GM12875 (cell line): ENCODE measurements around the gene CHRNB1.

ENCODE experiments used
- H3K4me3 ChIP-seq: one replicate; pipeline ENCODE4 v1.5.1; 2011; ENCODE audit warnings: low read depth, low read length, control low read depth
- CTCF ChIP-seq: IDR thresholded peaks from 2 replicates; pipeline ENCODE4 v1.5.1; 2011; ENCODE audit warnings: low read depth, mild to moderate bottlenecking, control low read depth, inconsistent platforms, low read length, moderate library complexity, borderline replicate concordance; ENCODE audit not compliant: insufficient read depth

Gene CHRNB1

DNA sequence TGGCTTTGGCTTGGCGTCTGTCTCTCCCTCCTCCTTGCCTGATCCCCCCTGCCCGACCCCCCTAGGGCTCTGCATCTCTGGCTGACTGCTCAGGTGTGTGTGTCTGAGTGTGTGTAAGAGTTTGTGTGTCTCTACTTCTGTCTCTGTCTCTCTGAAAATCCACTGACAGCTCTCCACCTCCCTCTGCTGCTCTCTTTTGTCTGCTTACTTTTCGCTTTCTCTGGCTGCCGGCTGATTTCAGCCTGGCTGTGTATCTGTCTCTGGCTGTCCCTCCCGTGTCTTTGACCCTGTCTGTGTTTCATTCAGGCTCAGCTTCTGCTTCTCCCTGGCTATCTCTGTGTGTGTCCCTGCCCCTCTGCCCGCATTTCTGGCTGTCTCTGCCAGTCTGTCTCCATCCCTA is 28.5 kb upstream of the CHRNB1 start:
- H3K4me3 ChIP-seq = no peak overlapping the region
- TF ChIP-seq CTCF = 0 out of 2 replicates have a peak, but pooled peaks have one; percentile 18

DNA sequence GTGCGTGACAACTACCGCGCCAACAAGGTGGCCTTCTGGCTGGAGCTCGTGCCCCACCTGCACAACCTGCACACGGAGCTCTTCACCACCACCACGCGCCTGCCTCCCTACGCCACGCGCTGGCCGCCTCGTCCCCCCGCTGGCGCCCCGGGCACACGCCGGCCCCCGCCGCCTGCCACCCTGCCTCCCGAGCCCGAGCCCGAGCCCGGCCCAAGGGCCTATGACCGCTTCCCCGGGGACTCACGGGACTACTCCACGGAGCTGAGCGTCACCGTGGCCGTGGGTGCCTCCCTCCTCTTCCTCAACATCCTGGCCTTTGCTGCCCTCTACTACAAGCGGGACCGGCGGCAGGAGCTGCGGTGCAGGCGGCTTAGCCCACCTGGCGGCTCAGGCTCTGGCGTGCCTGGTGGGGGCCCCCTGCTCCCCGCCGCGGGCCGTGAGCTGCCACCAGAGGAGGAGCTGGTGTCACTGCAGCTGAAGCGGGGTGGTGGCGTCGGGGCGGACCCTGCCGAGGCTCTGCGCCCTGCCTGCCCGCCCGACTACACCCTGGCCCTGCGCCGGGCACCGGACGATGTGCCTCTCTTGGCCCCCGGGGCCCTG is 27.7 kb upstream of the CHRNB1 start:
- TF ChIP-seq CTCF = no peak
- H3K4me3 ChIP-seq = no peak overlapping the region

- H3K4me3 ChIP-seq = no peak overlapping the region
- no peak for TF ChIP-seq CTCF
Observed at GRCh38 chr17:7418472-7419152, 26.2 kb upstream of the CHRNB1 start.

- TF ChIP-seq CTCF = no peak
- H3K4me3 ChIP-seq = no peak within 1 kb of the TSS
Observed at GRCh38 chr17:7419819-7420610, 24.8 kb upstream of the CHRNB1 start, which contains the start of gene SPEM1. Gene SPEM1 (plus strand): TSS chr17:7420324. CDS start chr17:7420385, 61 bp downstream.

DNA sequence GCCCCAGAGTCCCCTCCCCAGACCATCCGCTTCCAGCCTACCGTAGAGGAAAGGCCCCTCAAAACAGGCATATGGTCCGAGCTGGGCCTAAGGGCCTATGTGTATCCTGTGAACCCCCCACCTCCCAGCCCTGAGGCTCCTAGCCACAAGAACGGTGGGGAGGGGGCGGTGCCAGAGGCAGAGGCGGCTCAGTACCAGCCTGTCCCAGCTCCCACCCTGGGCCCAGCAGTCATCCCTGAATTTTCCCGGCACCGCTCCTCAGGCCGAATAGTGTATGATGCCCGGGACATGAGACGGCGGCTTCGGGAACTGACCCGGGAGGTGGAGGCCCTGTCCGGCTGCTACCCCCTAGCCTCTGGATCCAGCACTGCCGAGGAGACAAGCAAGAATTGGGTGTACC is 23.7 kb upstream of the CHRNB1 start:
- H3K4me3 ChIP-seq = no peak overlapping the region
- TF ChIP-seq CTCF = no peak

- no peak overlapping the region for H3K4me3 ChIP-seq
- TF ChIP-seq CTCF = no peak
Observed at GRCh38 chr17:7423679-7424078, 21.2 kb upstream of the CHRNB1 start.
